ENCODE data around the gene BNIP3. TPM values are rescaled to one million over a fixed set of nuclear protein-coding genes. Genes with fewer than 3 reads are reported as not detected.
"Not testable (repeated sequence)": the region's sequence is repeated elsewhere in the genome, so short reads cannot be mapped to it uniquely, and the experiment has no call there.

Gene BNIP3
- total RNA-seq, 1 donor from 2014 or later = 38.9 TPM

GRCh38 chr10:131954356-131954965 is 27.3 kb downstream of the BNIP3 start:
- H3K9me3 ChIP-seq = no peaks in the 10 kb centered on the region
- DNase-seq (no peak), ATAC-seq (no peak)
- H3K36me3 ChIP-seq = peaks cover 57% of the 10 kb centered on the region
- no peak overlapping the region for H3K4me3 ChIP-seq
- intact Hi-C loops (cut with DNase I) = no loop called here
- no peak for TF ChIP-seq CTCF (IDR thresholded peaks at IDR 0.05)
- no peaks in the 10 kb centered on the region for H3K27me3 ChIP-seq (ENCODE audit: low read depth)
- H3K4me1 ChIP-seq = no peaks in the 10 kb centered on the region
- H3K27ac ChIP-seq = no peak overlapping the region

DNA sequence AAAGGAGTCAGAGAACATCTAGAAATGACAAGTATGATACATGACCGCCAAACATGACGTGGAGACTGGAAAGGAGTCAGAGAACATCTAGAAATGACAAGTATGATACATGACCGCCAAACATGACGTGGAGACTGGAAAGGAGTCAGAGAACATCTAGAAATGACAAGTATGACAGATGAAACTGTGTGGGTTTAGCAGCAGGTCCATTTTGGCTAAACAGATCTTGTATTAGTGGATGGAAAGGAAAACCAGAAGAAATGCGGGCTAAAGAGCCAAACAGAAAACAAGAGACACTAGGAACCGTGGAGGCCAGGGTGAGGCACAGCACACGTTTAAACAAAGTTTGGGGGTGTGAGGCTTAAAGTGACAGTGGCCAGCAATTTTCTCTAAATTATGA is 31.8 kb downstream of the BNIP3 start:
- H3K36me3 ChIP-seq = peaks cover 80% of the 10 kb centered on the region
- H3K9me3 ChIP-seq; ATAC-seq; DNase-seq; H3K4me1 ChIP-seq; intact Hi-C loops (cut with DNase I); H3K27me3 ChIP-seq (ENCODE audit: low read depth); H3K4me3 ChIP-seq; H3K27ac ChIP-seq: not testable (repeated sequence)

DNA sequence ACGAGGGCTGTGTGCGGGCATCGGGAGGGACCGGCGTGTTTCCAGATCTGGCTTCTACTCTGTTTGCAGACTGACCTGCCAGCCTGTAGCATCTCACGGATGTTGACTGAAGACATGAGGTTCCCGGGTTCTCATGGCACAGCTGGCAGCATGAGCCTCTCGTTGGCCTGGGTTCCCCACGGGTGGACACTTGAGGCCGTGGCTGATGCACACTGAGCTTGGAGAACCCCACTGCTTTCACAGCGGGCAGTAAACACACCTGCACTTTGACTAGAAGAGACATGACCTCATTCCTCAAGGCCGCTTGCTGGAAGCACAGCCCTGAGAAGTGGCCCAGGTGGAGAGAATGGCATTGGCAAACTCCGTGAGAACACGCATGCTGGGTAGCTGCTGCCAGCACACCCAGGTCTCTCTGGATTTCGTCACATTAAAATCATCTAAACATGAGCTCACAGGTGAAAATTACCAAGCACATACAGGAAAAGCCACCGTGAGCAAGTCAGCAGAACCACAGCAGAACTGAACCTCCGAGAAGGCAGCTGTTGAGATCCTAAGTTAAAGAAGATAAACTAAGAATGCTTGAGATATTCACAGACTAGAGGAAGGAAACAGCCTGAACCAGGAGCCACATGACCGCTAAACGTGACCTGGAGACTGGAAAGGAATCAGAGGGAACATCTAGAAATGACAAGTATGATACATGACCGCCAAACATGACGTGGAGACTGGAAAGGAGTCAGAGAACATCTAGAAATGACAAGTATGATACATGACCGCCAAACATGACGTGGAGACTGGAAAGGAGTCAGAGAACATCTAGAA is 32.5 kb downstream of the BNIP3 start:
- Histone ChIP-seq H3K27ac (no peak overlapping the region), H3K4me3 (no peak overlapping the region), H3K4me1 (no peaks in the 10 kb centered on the region), H3K9me3 (no peaks in the 10 kb centered on the region), H3K27me3 (ENCODE audit: low read depth) (no peaks in the 10 kb centered on the region), H3K36me3 (peaks cover 80% of the 10 kb centered on the region)
- no peak for TF ChIP-seq CTCF (IDR thresholded peaks at IDR 0.05)
- DNase-seq (no peak), ATAC-seq (no peak)
- intact Hi-C loops (cut with DNase I) = no loop called here

- no peak for ATAC-seq
- Histone ChIP-seq H3K36me3 (peaks cover 80% of the 10 kb centered on the region), H3K27ac (no peak overlapping the region), H3K27me3 (ENCODE audit: low read depth) (no peaks in the 10 kb centered on the region), H3K4me3 (no peak overlapping the region), H3K4me1 (no peaks in the 10 kb centered on the region), H3K9me3 (no peaks in the 10 kb centered on the region)
- intact Hi-C loops (cut with DNase I) = no loop called here
- no peak for DNase-seq
- no peak for TF ChIP-seq CTCF (IDR thresholded peaks at IDR 0.05)
Measured at GRCh38 chr10:131948501-131948900, 33.2 kb downstream of the BNIP3 start.

GRCh38 chr10:131947631-131948347 is 33.9 kb downstream of the BNIP3 start:
- H3K27me3 ChIP-seq (ENCODE audit: low read depth) = no peaks in the 10 kb centered on the region
- ATAC-seq (no peak), DNase-seq (no peak)
- intact Hi-C loops (cut with DNase I) = no loop called here
- TF ChIP-seq CTCF (IDR thresholded peaks at IDR 0.05) = no peak
- H3K9me3 ChIP-seq = no peaks in the 10 kb centered on the region
- no peak overlapping the region for H3K4me3 ChIP-seq
- peaks cover 84% of the 10 kb centered on the region for H3K36me3 ChIP-seq
- H3K4me1 ChIP-seq = no peaks in the 10 kb centered on the region
- H3K27ac ChIP-seq = no peak overlapping the region
